AG10803 (cell line): ENCODE results near the gene ZNF501.

Experiments used
- DNase-seq: peaks from one replicate; pipeline ENCODE4 v3.0.0; 2010; ENCODE audit warnings: low read depth
- H3K4me3 ChIP-seq: 2 replicates; pipeline ENCODE4 v1.5.1; 2011; ENCODE audit warnings: mild to moderate bottlenecking, low read length, control low read depth
- TF ChIP-seq, protein P1 (sequence below): conservative IDR thresholded peaks from 2 replicates; pipeline ENCODE4 v1.5.1; 2011; ENCODE audit warnings: mild to moderate bottlenecking, low read length, control low read depth, inconsistent platforms

The ZNF501 gene

DNA sequence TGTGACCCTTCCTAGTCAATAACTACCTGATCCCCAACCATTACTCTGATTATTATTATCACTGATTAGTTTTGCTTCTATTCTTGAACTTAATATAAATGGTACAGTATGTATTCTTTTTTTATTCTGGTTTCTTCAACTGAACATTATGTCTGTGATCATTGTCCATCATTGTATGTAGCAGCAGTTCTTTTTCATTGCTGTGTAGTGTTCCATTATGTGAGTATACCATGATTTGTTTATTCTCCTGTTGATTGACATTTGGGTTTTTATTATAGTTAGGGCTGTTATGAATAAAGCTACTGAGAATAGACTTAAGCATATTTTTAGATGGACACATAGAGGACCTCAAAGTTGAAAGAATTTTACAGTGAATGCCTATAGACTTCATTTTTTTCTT, 34.8 kb downstream of the ZNF501 start:
- TF ChIP-seq, protein P1, sequence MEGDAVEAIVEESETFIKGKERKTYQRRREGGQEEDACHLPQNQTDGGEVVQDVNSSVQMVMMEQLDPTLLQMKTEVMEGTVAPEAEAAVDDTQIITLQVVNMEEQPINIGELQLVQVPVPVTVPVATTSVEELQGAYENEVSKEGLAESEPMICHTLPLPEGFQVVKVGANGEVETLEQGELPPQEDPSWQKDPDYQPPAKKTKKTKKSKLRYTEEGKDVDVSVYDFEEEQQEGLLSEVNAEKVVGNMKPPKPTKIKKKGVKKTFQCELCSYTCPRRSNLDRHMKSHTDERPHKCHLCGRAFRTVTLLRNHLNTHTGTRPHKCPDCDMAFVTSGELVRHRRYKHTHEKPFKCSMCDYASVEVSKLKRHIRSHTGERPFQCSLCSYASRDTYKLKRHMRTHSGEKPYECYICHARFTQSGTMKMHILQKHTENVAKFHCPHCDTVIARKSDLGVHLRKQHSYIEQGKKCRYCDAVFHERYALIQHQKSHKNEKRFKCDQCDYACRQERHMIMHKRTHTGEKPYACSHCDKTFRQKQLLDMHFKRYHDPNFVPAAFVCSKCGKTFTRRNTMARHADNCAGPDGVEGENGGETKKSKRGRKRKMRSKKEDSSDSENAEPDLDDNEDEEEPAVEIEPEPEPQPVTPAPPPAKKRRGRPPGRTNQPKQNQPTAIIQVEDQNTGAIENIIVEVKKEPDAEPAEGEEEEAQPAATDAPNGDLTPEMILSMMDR: no peak
- H3K4me3 ChIP-seq: no peak overlapping the region
- DNase-seq: no peak

DNA sequence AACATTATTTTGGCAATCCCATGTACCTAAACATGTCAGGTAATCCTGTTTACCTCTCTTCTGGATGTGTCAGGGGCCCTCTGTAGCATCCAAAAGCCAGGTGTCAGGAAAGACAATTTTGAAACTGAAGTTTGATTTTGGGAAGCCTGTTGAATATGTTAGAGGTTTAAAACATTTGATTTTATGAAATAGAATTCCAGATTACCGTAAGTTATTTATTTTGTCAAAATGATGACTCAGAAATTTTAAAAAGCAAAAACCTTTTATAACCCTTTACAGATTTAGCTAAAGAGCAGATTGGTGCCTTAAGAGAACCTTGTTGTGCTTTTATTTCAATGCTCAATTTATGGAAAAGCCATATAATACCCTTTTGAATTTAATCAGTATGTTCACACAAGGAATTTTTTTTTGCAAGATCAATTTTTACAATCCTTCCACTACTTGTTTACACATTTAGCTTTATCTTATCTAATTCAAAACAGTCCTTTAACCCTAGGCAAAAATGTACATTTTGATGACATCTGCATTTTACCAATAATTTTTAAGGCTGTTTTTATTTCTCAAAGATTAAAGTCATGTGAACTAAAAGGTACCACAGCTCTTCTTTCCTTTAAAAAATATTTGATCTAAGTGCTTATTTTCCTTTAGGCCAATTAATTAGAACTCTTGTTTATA, 42.1 kb downstream of the ZNF501 start:
- TF ChIP-seq, protein P1: no peak
- no peak for DNase-seq
- no peak overlapping the region for H3K4me3 ChIP-seq

DNA sequence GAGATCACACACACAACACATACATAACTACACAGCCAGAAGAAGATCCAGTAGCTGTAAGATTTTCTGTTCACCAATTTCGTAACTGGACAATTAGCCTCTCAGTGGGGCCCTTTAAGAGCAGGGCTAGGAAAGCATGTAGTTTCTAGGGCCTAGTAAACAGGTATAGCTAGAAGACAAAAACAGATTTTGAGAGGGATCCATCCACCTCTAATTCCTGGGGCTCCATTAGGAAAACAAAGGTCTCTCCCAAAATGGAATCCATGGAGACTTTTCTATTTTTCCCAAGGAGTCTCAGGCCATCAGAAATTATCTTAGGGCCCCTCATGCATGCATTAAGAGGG, 42.6 kb downstream of the ZNF501 start:
- no peak for DNase-seq
- TF ChIP-seq, protein P1: no peak
- no peak overlapping the region for H3K4me3 ChIP-seq

DNA sequence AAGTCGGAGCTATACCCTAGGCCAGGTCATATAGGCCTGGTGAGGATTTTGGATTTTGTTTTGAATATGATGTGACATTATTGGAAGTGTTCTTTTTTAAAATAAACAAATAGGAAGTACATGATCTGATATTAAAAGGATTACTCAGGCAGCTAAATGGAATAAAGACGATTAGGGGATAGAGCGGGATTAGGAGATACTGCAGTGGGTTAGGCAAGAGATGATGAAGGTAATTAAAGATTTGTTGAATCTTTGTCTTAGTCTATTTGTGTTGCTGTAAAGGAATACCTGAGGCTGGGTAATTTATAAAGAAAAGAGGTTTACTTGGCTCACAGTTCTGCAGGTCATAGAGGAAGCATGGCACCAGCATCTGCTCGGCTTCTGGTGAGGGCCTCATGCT, 53.5 kb downstream of the ZNF501 start:
- TF ChIP-seq, protein P1: no peak
- no peak for DNase-seq

More for the DNA sequence above, 53.5 kb downstream of the ZNF501 start:
- no peak overlapping the region for H3K4me3 ChIP-seq
